Sigmoid colon (tissue), 7 donors: ENCODE measurements around the gene GAGE12C. TPM values are rescaled to one million over a fixed set of nuclear protein-coding genes. Genes with fewer than 3 reads are reported as not detected.
"Not testable (repeated sequence)": the region's sequence is repeated elsewhere in the genome, so short reads cannot be mapped to it uniquely, and the experiment has no call there.

Experiments used
- DNase-seq: peaks from one replicate; pipeline ENCODE4 v3.0.0-alpha.2; 2019
- H3K27ac ChIP-seq, 4 donors: fragments of 200-600 bp; sonication (generic); one replicate each; pipeline ENCODE4 v1.5.1; 2016 to 2019; ENCODE audit warnings: mild to moderate bottlenecking in 1 of 4
- H3K27me3 ChIP-seq, 3 donors: fragments of 200-600 bp; sonication (generic); one replicate each; pipeline ENCODE4 v1.5.1; 2019; ENCODE audit warnings: mild to moderate bottlenecking in 1 of 3
- H3K36me3 ChIP-seq, 4 donors: fragments of 200-600 bp; sonication (generic); one replicate each; pipeline ENCODE4 v1.5.1; 2016 to 2019
- H3K4me1 ChIP-seq, 4 donors: fragments of 200-600 bp; sonication (generic); one replicate each; pipeline ENCODE4 v1.5.1; 2017 to 2019
- H3K4me3 ChIP-seq, 4 donors: fragments of 200-600 bp; sonication (generic); one replicate each; pipeline ENCODE4 v1.5.1; 2017 to 2019; ENCODE audit warnings: mild to moderate bottlenecking in 2 of 4, moderate library complexity in 1 of 4
- H3K9me3 ChIP-seq, 4 donors: fragments of 200-600 bp in 3 of 4; sonication (generic) in 3 of 4; one replicate each; pipeline versions ENCODE4 v1.5.1 to v1.6.1; 2013 to 2019
- WGBS, 2 donors: extraction: QIAGEN DNeasy Blood & Tissue Kit; methylation state at CpG; one replicate each; pipeline ENCODE4 v1.1.7; 2013; 5-methylcytosine and 5-hydroxymethylcytosine counted together
- intact Hi-C: fragments of 100-400 bp; cut with DNase I; formaldehyde crosslinking; loops from one replicate; pipeline ENCODE4 v1.15.1; 2023
- polyA plus RNA-seq, 3 donors: library from polyadenylated mRNA; stranded (reverse); fragments of 200-250 nt; gene quantifications; one replicate each; pipeline ENCODE4 v1.2.3, GENCODE V29; 2013
- small RNA-seq, 3 donors: library from RNA; depleted of rRNA; stranded (forward); fragments of <200 nt; gene quantifications; one replicate each; pipeline ENCODE3, GENCODE V24; 2016
- total RNA-seq, 4 donors: library from RNA; depleted of rRNA; stranded (reverse); fragments of >200 nt; gene quantifications; one replicate each; pipeline ENCODE4 v1.1.0, GENCODE V29; 2016
- donor health status: healthy with polysubstance abuse.
- donor health status: Bipolar disorder and iron deficiency.
- donor health status: healthy.

The GAGE12C gene
- not detected for total RNA-seq
- not detected for polyA plus RNA-seq

GRCh38 chrX:49531877-49532276, at the start of gene GAGE12C:
GAGE12C (plus strand) TSS chrX:49532177; CDS start chrX:49533332, 1,155 bp downstream.
- WGBS, 2 donors, result no CpG with 5 or more reads among the region's 16 CpGs
- H3K4me3 ChIP-seq, H3K27me3 ChIP-seq, intact Hi-C loops, H3K36me3 ChIP-seq, H3K4me1 ChIP-seq, DNase-seq, H3K9me3 ChIP-seq, H3K27ac ChIP-seq: not testable (repeated sequence)

GRCh38 chrX:49541433-49541832, 9.5 kb downstream of the GAGE12C start, which contains the start of gene GAGE12D:
GAGE12D (plus strand) TSS chrX:49541733; CDS start chrX:49542888, 1,155 bp downstream.
- DNase-seq, H3K9me3 ChIP-seq, H3K27me3 ChIP-seq, H3K27ac ChIP-seq, intact Hi-C loops, H3K36me3 ChIP-seq, H3K4me1 ChIP-seq, H3K4me3 ChIP-seq: not testable (repeated sequence)
- WGBS, 2 donors, result no CpG with 5 or more reads among the region's 16 CpGs

GRCh38 chrX:49550989-49551388, 19.0 kb downstream of the GAGE12C start, which contains the start of gene GAGE12E:
GAGE12E (plus strand) TSS chrX:49551289; CDS start chrX:49552444, 1,155 bp downstream.
- H3K4me3 ChIP-seq, H3K4me1 ChIP-seq, H3K36me3 ChIP-seq, intact Hi-C loops, H3K27me3 ChIP-seq, DNase-seq, H3K9me3 ChIP-seq, H3K27ac ChIP-seq: not testable (repeated sequence)
- no CpG with 5 or more reads among the region's 16 CpGs for WGBS, 2 donors

- H3K4me1 ChIP-seq, H3K4me3 ChIP-seq, H3K36me3 ChIP-seq, H3K27ac ChIP-seq, H3K9me3 ChIP-seq, H3K27me3 ChIP-seq, intact Hi-C loops, DNase-seq: not testable (repeated sequence)
- no CpG with 5 or more reads among the region's 16 CpGs for WGBS, 2 donors
These were observed 28.6 kb downstream of the GAGE12C start, which contains the start of gene GAGE12F for GRCh38 chrX:49560542-49560941. GAGE12F (plus strand) TSS chrX:49560842; CDS start chrX:49561997, 1,155 bp downstream.

GRCh38 chrX:49568728-49569127, 36.8 kb downstream of the GAGE12C start:
- H3K36me3 ChIP-seq, DNase-seq, H3K27me3 ChIP-seq, H3K4me1 ChIP-seq, H3K27ac ChIP-seq, intact Hi-C loops, H3K4me3 ChIP-seq, H3K9me3 ChIP-seq: not testable (repeated sequence)
- WGBS, 2 donors, result no CpG with 5 or more reads among the region's 11 CpGs

GRCh38 chrX:49569152-49569551, 37.2 kb downstream of the GAGE12C start:
- H3K9me3 ChIP-seq, H3K36me3 ChIP-seq, H3K27ac ChIP-seq, DNase-seq, H3K4me3 ChIP-seq, H3K27me3 ChIP-seq, H3K4me1 ChIP-seq, intact Hi-C loops: not testable (repeated sequence)
- no CpG with 5 or more reads among the region's 13 CpGs for WGBS, 2 donors

- DNase-seq, H3K27ac ChIP-seq, intact Hi-C loops, H3K9me3 ChIP-seq, H3K4me1 ChIP-seq, H3K27me3 ChIP-seq, H3K4me3 ChIP-seq, H3K36me3 ChIP-seq: not testable (repeated sequence)
- WGBS, 2 donors, result no CpG with 5 or more reads among the region's 16 CpGs
These were observed 38.1 kb downstream of the GAGE12C start, which contains the start of gene GAGE12G for GRCh38 chrX:49570100-49570499. GAGE12G (plus strand) TSS chrX:49570400; CDS start chrX:49571555, 1,155 bp downstream.

GRCh38 chrX:49579649-49580048, 47.7 kb downstream of the GAGE12C start, which contains the start of gene GAGE12H:
GAGE12H (plus strand) TSS chrX:49579949; CDS start chrX:49581104, 1,155 bp downstream.
- DNase-seq, H3K27ac ChIP-seq, H3K9me3 ChIP-seq, H3K4me1 ChIP-seq, H3K27me3 ChIP-seq, intact Hi-C loops, H3K36me3 ChIP-seq, H3K4me3 ChIP-seq: not testable (repeated sequence)
- WGBS, 2 donors, result no CpG with 5 or more reads among the region's 16 CpGs

Small RNAs within 50 kb of the gene (small RNA-seq; reads per million reads assigned to genes)
- gene GAGE12B, result 0 reads per million in 3 donors

Other genes with a start within 250 kb of the GAGE12C start
- gene GAGE10, start 228.5 kb upstream of the GAGE12C start, total RNA-seq, result not detected
- gene GAGE10, start 228.5 kb upstream of the GAGE12C start, polyA plus RNA-seq, result not detected
- not detected for gene GAGE12J, start 210.1 kb upstream of the GAGE12C start, total RNA-seq
- gene GAGE12J, start 210.1 kb upstream of the GAGE12C start, polyA plus RNA-seq, result not detected
- not detected for gene GAGE13, start 200.6 kb upstream of the GAGE12C start, total RNA-seq
- not detected for gene GAGE13, start 200.6 kb upstream of the GAGE12C start, polyA plus RNA-seq
- gene GAGE12D, start 9.6 kb downstream of the GAGE12C start, total RNA-seq, result not detected
- gene GAGE12D, start 9.6 kb downstream of the GAGE12C start, polyA plus RNA-seq, result not detected
- gene GAGE12E, start 19.1 kb downstream of the GAGE12C start, total RNA-seq, result not detected
- not detected for gene GAGE12E, start 19.1 kb downstream of the GAGE12C start, polyA plus RNA-seq
- not detected for gene GAGE12F, start 28.7 kb downstream of the GAGE12C start, total RNA-seq
- not detected for gene GAGE12F, start 28.7 kb downstream of the GAGE12C start, polyA plus RNA-seq
- not detected for gene GAGE12G, start 38.2 kb downstream of the GAGE12C start, total RNA-seq
- gene GAGE12G, start 38.2 kb downstream of the GAGE12C start, polyA plus RNA-seq, result not detected
- gene GAGE12H, start 47.8 kb downstream of the GAGE12C start, total RNA-seq, result not detected
- gene GAGE12H, start 47.8 kb downstream of the GAGE12C start, polyA plus RNA-seq, result not detected
- not detected for gene GAGE2A, start 57.3 kb downstream of the GAGE12C start, total RNA-seq
- gene GAGE2A, start 57.3 kb downstream of the GAGE12C start, polyA plus RNA-seq, result not detected
- gene GAGE1, start 66.8 kb downstream of the GAGE12C start, total RNA-seq, result not detected
- not detected for gene GAGE1, start 66.8 kb downstream of the GAGE12C start, polyA plus RNA-seq
- not detected for gene PAGE1, start 163.8 kb downstream of the GAGE12C start, total RNA-seq
- gene PAGE1, start 163.8 kb downstream of the GAGE12C start, polyA plus RNA-seq, result not detected